ENCODE measurements around the gene MBNL1. TPM values are rescaled to one million over a fixed set of nuclear protein-coding genes. Genes with fewer than 3 reads are reported as not detected.

Gene MBNL1
- total and polyA plus RNA-seq, 2 donors (not counting 3 experiments of a cell fraction or from before 2014, with no cell fraction given): 179 to 362 TPM

- intact Hi-C loops (cut with micrococcal nuclease): no loop called here
- POLR2A ChIA-PET: no interaction called here
- H3K4me3 ChIP-seq (replicated peaks in 1 of 3; ENCODE audit: insufficient read depth in 1 of 3, low read depth in 1 of 3, low read length in 3 of 3): no peak overlapping the region
- dilution Hi-C loops (cut with MboI; ENCODE audit: extremely low pct_ligation_motif_present, low sequenced_read_pairs): no loop called here
- no peak overlapping the region for H3K4me2 ChIP-seq (ENCODE audit: insufficient read depth, low read length)
- H3K27ac ChIP-seq (ENCODE audit: insufficient read depth, low read depth, low read length): no peak overlapping the region
- CTCF ChIA-PET: interaction anchor here (1.2 kb wide), 1 partner anchor 9 kb away, joined by 4 read pairs; no protein-coding TSS in a partner anchor
- no TSS peak for BruUV-seq (replicated peaks)
- no peak overlapping the region for H3K9ac ChIP-seq (replicated peaks; ENCODE audit: extremely low read depth, insufficient read depth, low read length)
- no peak for DNase-seq (ENCODE audit: low read depth, low spot score)
- no peak for FAIRE-seq
- H3K36me3 ChIP-seq (ENCODE audit: control insufficient read depth in 2 of 2, extremely low read depth in 1 of 2, insufficient read depth in 2 of 2, low read length in 2 of 2): peaks cover 0 to 10% of the 10 kb centered on the region in 2 experiments
- peaks cover 24% of the 10 kb centered on the region for H4K20me1 ChIP-seq (replicated peaks; ENCODE audit: control insufficient read depth, extremely low read depth, insufficient read depth, low read length)
- no peaks in the 10 kb centered on the region for H3K9me1 ChIP-seq (replicated peaks; ENCODE audit: control insufficient read depth, extremely low read depth, insufficient read depth, low read length)
- TF ChIP-seq FOS (IDR thresholded peaks at IDR 0.05; ENCODE audit: borderline replicate concordance, insufficient read depth, low read length) (no peak), MYC (IDR thresholded peaks at IDR 0.05; ENCODE audit: low read depth, low read length) (no peak), POLR2AphosphoS5 (IDR thresholded peaks at IDR 0.05; ENCODE audit: insufficient read depth, low read depth, low read length) (no peak), EZH2 (IDR thresholded peaks at IDR 0.05; ENCODE audit: borderline replicate concordance, low read depth, low read length, severe bottlenecking) (no peak), GATA2 (IDR thresholded peaks at IDR 0.05; ENCODE audit: insufficient read depth, insufficient read length, low read depth, low read length) (no peak), POLR2A (IDR thresholded peaks at IDR 0.05; ENCODE audit: low read depth, low read length) (no peak), MAX (IDR thresholded peaks at IDR 0.05; ENCODE audit: insufficient read depth, insufficient read length) (no peak), JUN (IDR thresholded peaks at IDR 0.05; ENCODE audit: borderline replicate concordance, insufficient read depth, insufficient read length, low read depth) (no peak)
- TF ChIP-seq, protein P1, sequence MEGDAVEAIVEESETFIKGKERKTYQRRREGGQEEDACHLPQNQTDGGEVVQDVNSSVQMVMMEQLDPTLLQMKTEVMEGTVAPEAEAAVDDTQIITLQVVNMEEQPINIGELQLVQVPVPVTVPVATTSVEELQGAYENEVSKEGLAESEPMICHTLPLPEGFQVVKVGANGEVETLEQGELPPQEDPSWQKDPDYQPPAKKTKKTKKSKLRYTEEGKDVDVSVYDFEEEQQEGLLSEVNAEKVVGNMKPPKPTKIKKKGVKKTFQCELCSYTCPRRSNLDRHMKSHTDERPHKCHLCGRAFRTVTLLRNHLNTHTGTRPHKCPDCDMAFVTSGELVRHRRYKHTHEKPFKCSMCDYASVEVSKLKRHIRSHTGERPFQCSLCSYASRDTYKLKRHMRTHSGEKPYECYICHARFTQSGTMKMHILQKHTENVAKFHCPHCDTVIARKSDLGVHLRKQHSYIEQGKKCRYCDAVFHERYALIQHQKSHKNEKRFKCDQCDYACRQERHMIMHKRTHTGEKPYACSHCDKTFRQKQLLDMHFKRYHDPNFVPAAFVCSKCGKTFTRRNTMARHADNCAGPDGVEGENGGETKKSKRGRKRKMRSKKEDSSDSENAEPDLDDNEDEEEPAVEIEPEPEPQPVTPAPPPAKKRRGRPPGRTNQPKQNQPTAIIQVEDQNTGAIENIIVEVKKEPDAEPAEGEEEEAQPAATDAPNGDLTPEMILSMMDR (IDR thresholded peaks at IDR 0.05; ENCODE audit: extremely low read depth in 1 of 2, insufficient read depth in 1 of 2, low read depth in 1 of 2, low read length in 2 of 2): no peak
- H3K27me3 ChIP-seq (ENCODE audit: control insufficient read depth in 2 of 2, insufficient read depth in 2 of 2, low read length in 2 of 2): no peaks in the 10 kb centered on the region
- no peak overlapping the region for H2AFZ ChIP-seq (ENCODE audit: low read depth, low read length)
- H3K4me1 ChIP-seq (ENCODE audit: control insufficient read depth, extremely low read depth, insufficient read depth, low read length): no peaks in the 10 kb centered on the region
- no peaks in the 10 kb centered on the region for H3K9me3 ChIP-seq (replicated peaks; ENCODE audit: control insufficient read depth, insufficient read depth, low read length)
- H3K79me2 ChIP-seq (ENCODE audit: control insufficient read depth, insufficient read depth, low read length): peaks cover 98% of the 10 kb centered on the region
Measured at GRCh38 chr3:152390647-152391046, 121.9 kb downstream of the MBNL1 start.
